K562 (cell line): ENCODE measurements around the gene CACTIN. TPM values are rescaled to one million over a fixed set of nuclear protein-coding genes. Genes with fewer than 3 reads are reported as not detected.

Experiments used
- CBX1 ChIP-seq: sonication (generic); IDR thresholded peaks from 2 replicates; pipeline ENCODE4 v1.6.1; 2016; ENCODE audit warnings: antibody characterized with exemption, low read depth, mild to moderate bottlenecking
- E2F6 ChIP-seq, 2 experiments: IDR thresholded peaks; 2 replicates each; pipeline ENCODE4 v1.6.1; 2011; ENCODE audit warnings: borderline replicate concordance in 1 of 2, control low read depth in 1 of 2, low read depth in 1 of 2, low read length in 1 of 2, mild to moderate bottlenecking in 1 of 2, mixed read lengths in 1 of 2, moderate library complexity in 1 of 2; ENCODE audit not compliant: insufficient read depth in 1 of 2, insufficient read length in 1 of 2, poor library complexity in 1 of 2, severe bottlenecking in 1 of 2; ENCODE audit errors: extremely low read depth in 1 of 2
- EP400 ChIP-seq: fragments of 450-650 bp; IDR thresholded peaks from 2 replicates; pipeline ENCODE4 v1.6.1; 2017; ENCODE audit warnings: antibody characterized with exemption, mild to moderate bottlenecking, moderate library complexity
- FIP1L1 ChIP-seq: fragments of 200-400 bp; formaldehyde crosslinking; IDR thresholded peaks from 2 replicates; pipeline ENCODE4 v1.6.1; 2018; ENCODE audit warnings: mild to moderate bottlenecking, low read depth, low read length; ENCODE audit not compliant: poor library complexity, severe bottlenecking
- FOXP1 ChIP-seq: sonication (generic); formaldehyde crosslinking; IDR thresholded peaks from 2 replicates; pipeline ENCODE4 v1.8.0; 2022; ENCODE audit warnings: mild to moderate bottlenecking, missing genetic modification reagents
- HDAC1 ChIP-seq, 2 experiments: fragments of 450-650 bp; IDR thresholded peaks; 2 replicates each; pipeline ENCODE4 v1.6.1; 2016 to 2017; ENCODE audit warnings: inconsistent platforms in 1 of 2, mild to moderate bottlenecking in 1 of 2, moderate library complexity in 1 of 2
- HDAC8 ChIP-seq: fragments of 450-650 bp; IDR thresholded peaks from 2 replicates; pipeline ENCODE4 v1.6.1; 2016; ENCODE audit warnings: mild to moderate bottlenecking, missing genetic modification characterization, moderate library complexity, missing compliant biosample characterization
- HEY1 ChIP-seq: fragments of 250-450 bp; sonication (Bioruptor Pico); IDR thresholded peaks from 2 replicates; pipeline ENCODE4 v1.5.0; 2020; ENCODE audit warnings: mild to moderate bottlenecking, moderate library complexity, borderline replicate concordance
- ILF3 ChIP-seq: fragments of 450-650 bp; IDR thresholded peaks from 2 replicates; pipeline ENCODE4 v1.6.1; 2018; ENCODE audit warnings: antibody characterized with exemption, mild to moderate bottlenecking, moderate library complexity, borderline replicate concordance
- MBD1 ChIP-seq: fragments of 250-450 bp; sonication (Bioruptor Pico); IDR thresholded peaks from 2 replicates; pipeline ENCODE4 v1.8.0; 2022; ENCODE audit warnings: inconsistent platforms
- MEF2A ChIP-seq: IDR thresholded peaks from 2 replicates; pipeline ENCODE4 v1.6.1; 2011; ENCODE audit warnings: low read depth, mild to moderate bottlenecking, low read length, moderate library complexity; ENCODE audit not compliant: control insufficient read depth
- NCOA4 ChIP-seq: fragments of 450-650 bp; IDR thresholded peaks from 2 replicates; pipeline ENCODE4 v1.6.1; 2018; ENCODE audit warnings: mild to moderate bottlenecking; ENCODE audit not compliant: partially characterized antibody
- NFIC ChIP-seq: fragments of 450-650 bp; IDR thresholded peaks from 2 replicates; pipeline ENCODE4 v1.6.1; 2017; ENCODE audit warnings: mild to moderate bottlenecking, inconsistent platforms
- PTTG1 ChIP-seq: fragments of 450-650 bp; IDR thresholded peaks from 2 replicates; pipeline ENCODE4 v1.6.1; 2016; ENCODE audit warnings: low read depth, mild to moderate bottlenecking, missing genetic modification characterization, missing compliant biosample characterization
- RAD51 ChIP-seq: fragments of 450-650 bp; IDR thresholded peaks from 2 replicates; pipeline ENCODE4 v1.7.1; 2016; ENCODE audit warnings: low read depth, mild to moderate bottlenecking, borderline replicate concordance
- RB1 ChIP-seq: fragments of 450-650 bp; IDR thresholded peaks from 2 replicates; pipeline ENCODE4 v1.6.1; 2017; ENCODE audit warnings: low read depth, mild to moderate bottlenecking
- RBFOX2 ChIP-seq: fragments of 200-400 bp; formaldehyde crosslinking; IDR thresholded peaks from 2 replicates; pipeline ENCODE4 v1.6.1; 2017; ENCODE audit warnings: low read depth, mild to moderate bottlenecking, low read length, moderate library complexity
- RBM14 ChIP-seq: fragments of 200-400 bp; formaldehyde crosslinking; IDR thresholded peaks from 2 replicates; pipeline ENCODE4 v1.6.1; 2018; ENCODE audit warnings: low read depth, mild to moderate bottlenecking, low read length, moderate library complexity, borderline replicate concordance; ENCODE audit not compliant: insufficient read depth
- RBM22 ChIP-seq: fragments of 200-400 bp; formaldehyde crosslinking; IDR thresholded peaks from 2 replicates; pipeline ENCODE4 v1.6.1; 2018; ENCODE audit warnings: low read length, low read depth; ENCODE audit not compliant: poor library complexity, severe bottlenecking
- TGIF2 ChIP-seq: sonication (generic); formaldehyde crosslinking; IDR thresholded peaks from 2 replicates; pipeline ENCODE4 v1.8.1; 2022; ENCODE audit warnings: mild to moderate bottlenecking, missing genetic modification reagents, moderate library complexity
- TOE1 ChIP-seq, 2 experiments: fragments of 450-650 bp in 1 of 2; sonication (generic) in 1 of 2; formaldehyde crosslinking in 1 of 2; IDR thresholded peaks; 2 replicates each; pipeline versions ENCODE4 v1.7.1 to v1.8.0; 2016 to 2022; ENCODE audit warnings: borderline replicate concordance in 2 of 2, mild to moderate bottlenecking in 2 of 2, antibody characterized with exemption in 1 of 2, inconsistent platforms in 1 of 2, low read depth in 1 of 2, missing genetic modification reagents in 1 of 2, moderate library complexity in 1 of 2
- ZFP1 ChIP-seq: fragments of 450-650 bp; formaldehyde crosslinking; IDR thresholded peaks from 2 replicates; pipeline ENCODE4 v1.4.0; 2020; ENCODE audit warnings: mild to moderate bottlenecking, mixed read lengths
- ZNF263 ChIP-seq: sonication (generic); formaldehyde crosslinking; IDR thresholded peaks from 2 replicates; pipeline ENCODE4 v1.8.0; 2022; ENCODE audit warnings: mild to moderate bottlenecking, missing genetic modification reagents, borderline replicate concordance
- ZNF764 ChIP-seq: fragments of 250-450 bp; sonication (Bioruptor Pico); IDR thresholded peaks from 2 replicates; pipeline ENCODE4 v1.4.0; 2020; ENCODE audit warnings: low read depth, mild to moderate bottlenecking, moderate library complexity
- ZNF79 ChIP-seq: fragments of 250-450 bp; sonication (Bioruptor Pico); IDR thresholded peaks from 2 replicates; pipeline ENCODE4 v1.4.0; 2020; ENCODE audit warnings: low read depth, mild to moderate bottlenecking, moderate library complexity
- polyA plus RNA-seq, 8 experiments: library from polyadenylated mRNA; depleted of rRNA in 4 of 8; stranded (reverse) in 5 of 8; unstranded in 3 of 8; fragments of >200 nt; fragmentation: Nextera tagmentation in 2 of 8; fragmentation: Illumina TruSeq in 1 of 8; extraction: Ambion mirVana in 2 of 8; extraction: Trizol in 1 of 8; gene quantifications; 2 replicates each; pipeline versions ENCODE4 v1.2.1 to v1.2.3, GENCODE V29; 2011 to 2014; ENCODE audit warnings: inconsistent platforms in 1 of 8, missing spikeins in 1 of 8
- total RNA-seq, 7 experiments: library from RNA; depleted of rRNA in 6 of 7; stranded (reverse); fragments of >200 nt in 6 of 7; fragmentation: Illumina TruSeq in 2 of 7; extraction: Trizol in 2 of 7; gene quantifications; 2 replicates each; pipeline versions ENCODE4 v1.2.1 to v1.2.3, GENCODE V29; 2011 to 2021; ENCODE audit warnings: low replicate concordance in 1 of 7

The CACTIN gene
- total and polyA plus RNA-seq, 9 of the 15 experiments (the other 6 are each of a cell fraction or from before 2014, with no cell fraction given), result 0.15 to 49.2 (median 15.0) TPM

GRCh38 chr19:3612901-3613741, 13.5 kb downstream of the CACTIN start (continued):
- TF ChIP-seq FOXP1 (CRISPR knock-in tag), result no peak
- TF ChIP-seq ZFP1 (CRISPR knock-in tag), result no peak
- no peak for TF ChIP-seq RBM14
- TF ChIP-seq HDAC1 (IDR thresholded peaks at IDR 0.05), result 0 out of 4 replicates have a peak, but pooled peaks of 1 of the 2 experiments have one; percentile 17
- TF ChIP-seq TOE1 (IDR thresholded peaks at IDR 0.05; ENCODE audit: borderline replicate concordance), result no peak
- TF ChIP-seq TOE1 (CRISPR knock-in tag; IDR thresholded peaks at IDR 0.05; ENCODE audit: borderline replicate concordance, low read depth), result no peak
- peak; percentile 69 for TF ChIP-seq FIP1L1
- TF ChIP-seq EP400, result peak; percentile 67; the same call in 1 of the 2 replicates
- no peak for TF ChIP-seq RAD51
- peak; percentile 10; the same call in 1 of the 2 replicates for TF ChIP-seq NFIC
- no peak for TF ChIP-seq MEF2A
- TF ChIP-seq RB1, result peak; percentile 54; the same call in 1 of the 2 replicates
- no peak for TF ChIP-seq NCOA4
- TF ChIP-seq ZNF263 (CRISPR knock-in tag), result no peak
- no peak for TF ChIP-seq HEY1
- no peak for TF ChIP-seq PTTG1 (tag)
- peak; percentile 99 for TF ChIP-seq E2F6 (IDR thresholded peaks at IDR 0.05; ENCODE audit: borderline replicate concordance in 1 of 2, extremely low read depth in 1 of 2, insufficient read depth in 1 of 2, insufficient read length in 1 of 2, low read depth in 1 of 2, low read length in 1 of 2, poor library complexity in 1 of 2, severe bottlenecking in 1 of 2)
- no peak for TF ChIP-seq TGIF2 (CRISPR knock-in tag)
- TF ChIP-seq RBM22, result no peak
- peak; percentile 78; the same call in 1 of the 2 replicates for TF ChIP-seq MBD1 (CRISPR knock-in tag)
- TF ChIP-seq ZNF764 (CRISPR knock-in tag), result no peak
- 0 out of 2 replicates have a peak, but pooled peaks have one; percentile 25 for TF ChIP-seq HDAC8 (tag)
- peak; percentile 72 for TF ChIP-seq RBFOX2
- TF ChIP-seq ZNF79 (CRISPR knock-in tag), result no peak
- TF ChIP-seq ILF3, result no peak
- peak; percentile 61; the same call in 1 of the 2 replicates for TF ChIP-seq CBX1
